Amygdala (tissue), 56 donors: Measurements from ENCODE around the gene MT1X.
"Not testable (repeated sequence)": the region's sequence is repeated elsewhere in the genome, so short reads cannot be mapped to it uniquely, and the experiment has no call there.

ENCODE experiments used
- DNase-seq, 56 donors: peaks; one replicate each; lab custom pipeline; 2025; lab: John Stamatoyannopoulos, UW

Gene MT1X

GRCh38 chr16:56652600-56652999 is 29.7 kb upstream of the MT1X start:
- no peak for DNase-seq

GRCh38 chr16:56653218-56653617 is 29.1 kb upstream of the MT1X start:
- DNase-seq: no peak

GRCh38 chr16:56657555-56658326 is 24.5 kb upstream of the MT1X start, which contains the start of gene MT1F:
MT1F (plus strand) TSS chr16:56657959; CDS start chr16:56658059, 100 bp downstream.
- DNase-seq: peak in 27 of 56 donors; percentile 8 to 79 (median 33)

GRCh38 chr16:56658327-56658875 is 23.9 kb upstream of the MT1X start:
- peak in 4 of 56 donors; percentile 16 to 47 (median 28) for DNase-seq

GRCh38 chr16:56662357-56663354 is 19.6 kb upstream of the MT1X start:
- peak in 4 of 56 donors; percentile 6 to 26 (median 19) for DNase-seq

DNA sequence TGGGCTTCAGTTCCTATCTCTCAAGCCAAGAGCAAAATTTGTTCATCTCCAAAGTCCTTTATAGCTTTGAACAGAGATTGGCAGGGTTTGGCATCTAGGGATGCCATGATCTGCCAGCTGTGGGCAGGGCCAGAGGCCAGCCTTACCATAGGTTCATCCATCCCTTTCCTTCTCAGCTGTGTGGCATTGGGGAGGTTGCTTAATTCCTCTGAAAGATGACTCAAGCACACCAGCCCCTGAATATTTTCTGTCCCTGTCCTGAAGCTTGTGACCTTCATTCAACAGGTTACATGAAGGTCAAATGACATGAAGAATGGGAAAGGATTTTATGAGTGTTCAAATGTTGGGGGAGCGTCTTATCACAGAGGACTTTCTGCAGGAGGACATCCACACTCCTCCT is 17.8 kb upstream of the MT1X start:
- no peak for DNase-seq

GRCh38 chr16:56665286-56666261 is 16.7 kb upstream of the MT1X start:
- DNase-seq: not testable (repeated sequence)

- peak in 11 of 56 donors; percentile 9 to 52 (median 28) for DNase-seq
Observed at GRCh38 chr16:56667581-56668571, 14.4 kb upstream of the MT1X start, which contains the start of gene MT1G. MT1G (minus strand) TSS chr16:56668065; CDS start chr16:56667993, 72 bp downstream.

GRCh38 chr16:56669005-56669839 is 13.0 kb upstream of the MT1X start, which contains the start of gene MT1H:
MT1H (plus strand) TSS chr16:56669814; CDS start chr16:56669885, 71 bp downstream.
- DNase-seq: no peak

DNA sequence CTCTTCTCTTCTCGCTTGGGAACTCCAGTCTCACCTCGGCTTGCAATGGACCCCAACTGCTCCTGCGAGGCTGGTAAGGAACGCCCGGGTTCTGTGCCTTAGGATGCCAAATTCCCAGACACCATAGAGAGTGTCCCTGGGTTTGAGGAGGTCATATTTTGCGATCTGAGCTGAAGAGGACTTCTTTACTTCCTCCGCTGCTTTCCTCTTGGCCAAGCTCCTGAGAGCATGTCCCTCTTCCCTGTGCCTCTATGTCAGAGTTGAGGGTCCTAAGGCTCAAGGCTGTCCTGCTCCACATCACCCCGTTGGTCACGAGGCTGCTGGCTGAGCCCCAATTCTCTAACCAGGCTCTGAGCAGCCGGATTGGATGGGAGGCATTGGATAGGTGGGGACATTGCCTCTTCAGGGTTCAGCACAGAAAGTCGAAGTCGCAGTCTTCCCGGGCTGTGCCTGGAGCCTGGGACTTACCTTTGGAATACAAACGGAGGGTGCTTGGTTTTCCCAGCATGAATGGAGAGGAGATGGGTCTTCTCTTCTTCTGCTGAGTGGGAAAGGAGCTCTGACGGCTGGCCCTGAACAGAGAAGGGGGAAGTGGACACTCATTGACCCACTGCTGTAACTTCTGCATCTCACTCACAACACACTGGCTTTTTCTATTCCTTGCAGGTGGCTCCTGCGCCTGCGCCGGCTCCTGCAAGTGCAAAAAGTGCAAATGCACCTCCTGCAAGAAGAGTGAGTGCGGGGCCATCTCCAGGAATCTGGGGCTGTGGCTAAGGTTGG is 12.2 kb upstream of the MT1X start:
- DNase-seq: no peak

DNA sequence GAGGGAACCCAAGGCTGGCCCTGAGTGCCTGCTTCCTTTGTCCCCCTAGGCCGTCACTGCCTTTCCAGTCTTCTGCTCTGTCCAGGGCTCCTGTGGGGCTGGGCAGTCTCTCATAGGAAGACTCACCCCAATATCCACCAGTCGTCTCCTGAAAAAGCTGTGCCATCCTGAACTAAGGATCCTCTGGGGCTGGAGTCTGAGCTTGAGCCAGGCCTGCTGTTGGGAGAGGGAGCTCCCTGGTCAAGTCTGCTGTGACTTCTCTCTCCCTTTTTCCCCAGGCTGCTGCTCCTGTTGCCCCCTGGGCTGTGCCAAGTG is 11.7 kb upstream of the MT1X start:
- no peak for DNase-seq

- not testable (repeated sequence) for DNase-seq
Observed at GRCh38 chr16:56671691-56672090, 10.6 kb upstream of the MT1X start.

DNA sequence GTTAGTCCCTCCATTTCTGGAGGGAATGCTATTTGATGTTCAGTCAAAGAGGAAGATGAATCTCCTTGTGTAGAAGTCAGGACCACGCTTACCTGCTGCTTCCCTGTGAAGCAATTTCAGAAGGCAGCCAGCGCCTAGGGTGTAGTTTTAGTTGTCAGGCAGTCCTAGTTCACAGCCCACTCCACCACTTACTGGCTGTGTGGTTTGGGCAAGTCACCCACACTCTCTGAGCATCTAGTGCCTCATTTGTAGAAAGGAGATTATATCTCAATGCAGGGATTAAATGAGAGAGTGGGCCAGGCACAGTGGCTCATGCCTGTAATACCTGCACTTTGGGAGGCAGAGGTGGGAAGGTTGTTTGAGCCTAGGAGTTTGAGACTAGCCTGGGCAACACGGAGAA is 10.1 kb upstream of the MT1X start:
- not testable (repeated sequence) for DNase-seq

DNA sequence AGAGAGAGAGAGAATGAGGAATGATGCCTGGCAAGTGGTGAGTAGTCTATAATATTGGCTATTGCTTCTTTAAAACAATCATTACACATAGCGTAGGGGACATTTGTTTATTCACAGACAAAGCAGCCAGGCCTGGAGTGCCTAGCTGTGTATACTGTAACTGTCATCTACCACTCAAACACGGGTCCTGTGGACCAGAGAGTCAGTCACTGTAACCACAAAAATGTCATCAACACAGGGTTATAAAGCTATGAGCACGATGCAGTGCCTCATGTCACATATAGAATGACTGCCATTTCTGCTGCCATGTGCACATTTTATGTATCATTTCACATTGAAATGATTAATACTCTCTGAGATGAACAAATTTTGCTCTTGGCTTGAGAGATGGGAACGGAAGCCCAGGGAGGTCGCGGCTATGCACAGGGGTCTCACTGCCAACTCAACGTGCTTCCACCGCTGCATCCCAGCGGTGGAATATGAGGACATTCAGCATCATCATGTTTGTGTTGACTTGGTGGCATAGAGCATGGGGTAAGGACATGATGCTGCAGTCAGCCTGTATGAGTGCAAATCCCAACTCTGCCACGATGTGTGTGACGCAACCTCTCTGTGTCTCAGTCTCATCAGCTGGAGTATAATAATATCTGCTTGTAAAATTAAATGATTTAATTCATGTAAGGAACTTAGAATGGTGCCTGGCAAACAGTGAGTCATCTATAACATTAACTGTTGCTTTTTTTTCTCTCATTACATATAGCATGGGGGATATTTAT is 9.3 kb upstream of the MT1X start:
- DNase-seq: no peak

- peak in 5 of 56 donors; percentile 9 to 25 (median 13) for DNase-seq
Observed at GRCh38 chr16:56673921-56674320, 8.3 kb upstream of the MT1X start.

DNA sequence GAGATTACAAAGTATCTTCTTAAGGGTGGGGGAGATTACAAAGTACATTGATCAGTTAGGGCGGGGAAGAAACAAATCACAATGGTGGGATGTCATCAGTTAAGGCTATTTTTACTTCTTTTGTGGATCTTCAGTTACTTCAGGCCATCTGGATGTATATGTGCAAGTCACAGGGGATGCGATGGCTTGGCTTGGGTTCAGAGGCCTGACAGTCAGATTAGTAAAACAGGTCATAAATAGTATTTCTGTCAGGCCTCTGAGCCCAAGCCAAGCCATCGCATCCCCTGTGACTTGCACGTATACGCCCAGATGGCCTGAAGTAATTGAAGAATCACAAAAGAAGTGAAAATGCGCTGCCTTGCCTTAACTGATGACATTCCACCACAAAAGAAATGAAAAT is 7.7 kb upstream of the MT1X start:
- DNase-seq: not testable (repeated sequence)
